IPS DF 6.9 (cell line): Measurements from ENCODE around the gene NPC1.

ENCODE experiments used
- DNase-seq: peaks from one replicate; pipeline ENCODE4 v3.0.0-alpha.2; 2013; ENCODE audit warnings: low read depth, low spot score
- H3K27ac ChIP-seq: one replicate; pipeline ENCODE4 v1.5.1; 2013; ENCODE audit warnings: low read length, control low read depth
- H3K27me3 ChIP-seq: 2 replicates; pipeline ENCODE4 v1.6.1; 2013; ENCODE audit warnings: mild to moderate bottlenecking, low read length; ENCODE audit not compliant: control insufficient read depth, insufficient read depth
- H3K36me3 ChIP-seq: 2 replicates; pipeline ENCODE4 v1.6.1; 2013; ENCODE audit warnings: low read length; ENCODE audit not compliant: control insufficient read depth, insufficient read depth
- H3K4me1 ChIP-seq: 2 replicates; pipeline ENCODE4 v1.6.1; 2013; ENCODE audit warnings: low read length; ENCODE audit not compliant: control insufficient read depth, insufficient read depth
- H3K4me3 ChIP-seq: 2 replicates; pipeline ENCODE4 v1.5.1; 2013; ENCODE audit warnings: mild to moderate bottlenecking, low read length
- H3K9me3 ChIP-seq: 2 replicates; pipeline ENCODE4 v1.6.1; 2013; ENCODE audit warnings: low read length, inconsistent platforms; ENCODE audit not compliant: control insufficient read depth, insufficient read depth
- WGBS: extraction: QIAGEN DNeasy Blood & Tissue Kit; methylation state at CpG from one replicate; pipeline ENCODE4 v1.1.7; 2013; ENCODE audit warnings: mixed read lengths, missing lambda C conversion rate; ENCODE audit not compliant: insufficient read length, insufficient coverage; 5-methylcytosine and 5-hydroxymethylcytosine counted together

NPC1 gene

GRCh38 chr18:23574611-23575308 is 11.5 kb downstream of the NPC1 start:
- Histone ChIP-seq H3K9me3 (no peaks in the 10 kb centered on the region), H3K4me1 (peaks cover 2% of the 10 kb centered on the region; the same call in 1 of the 2 replicates), H3K27ac (no peak overlapping the region), H3K4me3 (no peak overlapping the region), H3K27me3 (no peaks in the 10 kb centered on the region), H3K36me3 (peaks cover 2% of the 10 kb centered on the region; the same call in 1 of the 2 replicates)
- DNase-seq: no peak
- WGBS: no CpG with 5 or more reads among the region's 5 CpGs

GRCh38 chr18:23573626-23574431 is 12.5 kb downstream of the NPC1 start:
- no peak overlapping the region for H3K4me3 ChIP-seq
- H3K27me3 ChIP-seq: no peaks in the 10 kb centered on the region
- no peak for DNase-seq
- peaks cover 2% of the 10 kb centered on the region; the same call in 1 of the 2 replicates for H3K36me3 ChIP-seq
- H3K9me3 ChIP-seq: no peaks in the 10 kb centered on the region
- WGBS: no CpG with 5 or more reads among the region's 6 CpGs
- H3K4me1 ChIP-seq: peaks cover 2% of the 10 kb centered on the region; the same call in 1 of the 2 replicates
- no peak overlapping the region for H3K27ac ChIP-seq

DNA sequence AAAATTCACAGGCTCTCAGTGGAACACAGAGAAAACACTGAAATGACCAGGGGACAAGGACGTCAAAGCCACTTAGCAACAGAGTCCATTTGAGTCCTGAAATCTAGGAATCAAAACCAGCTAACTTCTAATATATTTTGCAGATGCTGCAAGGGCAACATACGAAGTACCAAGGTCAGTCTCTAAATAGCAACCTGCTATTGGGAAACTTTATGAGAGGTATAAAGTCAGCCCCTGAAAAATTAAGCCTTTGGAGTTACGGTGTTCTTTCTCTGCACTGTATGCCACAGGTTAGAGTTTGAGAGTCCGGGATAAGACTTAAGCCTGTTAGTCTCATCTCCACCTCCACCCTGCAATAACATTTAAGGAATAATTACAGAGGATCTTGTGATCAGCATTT is 13.3 kb downstream of the NPC1 start:
- Histone ChIP-seq H3K4me1 (peaks cover 2% of the 10 kb centered on the region; the same call in 1 of the 2 replicates), H3K27me3 (no peaks in the 10 kb centered on the region), H3K27ac (no peak overlapping the region), H3K36me3 (peaks cover 2% of the 10 kb centered on the region; the same call in 1 of the 2 replicates), H3K9me3 (no peaks in the 10 kb centered on the region), H3K4me3 (no peak overlapping the region)
- no CpG with 5 or more reads among the region's 4 CpGs for WGBS
- no peak for DNase-seq

DNA sequence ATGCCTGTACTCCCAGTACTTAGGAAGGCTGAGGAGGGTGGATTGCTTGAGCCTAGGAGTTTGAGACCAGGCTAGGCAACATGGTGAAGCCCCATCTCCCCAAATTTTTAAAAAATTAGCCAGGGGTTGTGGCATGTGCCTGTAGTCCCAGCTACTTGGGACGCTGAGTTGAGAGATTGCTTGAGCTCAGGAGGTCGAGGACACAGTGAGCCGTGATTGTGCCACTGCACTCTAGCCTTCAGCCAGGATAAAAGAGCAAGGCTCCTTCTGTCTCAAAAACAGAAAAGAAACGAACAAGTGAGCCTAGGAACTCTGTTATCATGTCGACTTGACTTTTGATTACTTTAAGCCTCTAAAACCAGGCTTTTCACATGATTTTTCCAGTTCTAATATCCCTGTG is 13.7 kb downstream of the NPC1 start:
- no CpG with 5 or more reads among the region's 5 CpGs for WGBS
- no peak overlapping the region for H3K27ac ChIP-seq

DNA sequence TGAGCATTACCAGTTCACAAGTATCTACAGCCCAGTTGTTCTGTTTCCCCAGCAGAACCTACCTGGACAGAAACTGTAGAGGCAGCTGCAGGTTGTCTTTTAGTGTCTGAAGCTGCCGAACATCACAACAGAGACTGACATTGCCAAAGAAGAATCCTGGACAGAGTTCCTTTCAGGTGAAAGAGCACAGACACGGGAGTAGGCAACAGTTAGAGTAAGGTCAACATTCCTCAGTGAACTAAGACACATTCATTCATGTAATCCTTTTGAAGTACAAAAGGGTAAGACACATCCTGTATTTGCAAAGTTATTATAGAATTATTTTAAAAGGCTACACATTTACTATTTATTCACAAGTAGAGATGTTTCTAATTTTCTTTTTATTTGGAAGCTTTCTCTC is 14.3 kb downstream of the NPC1 start:
- peaks cover 2% of the 10 kb centered on the region; the same call in 1 of the 2 replicates for H3K36me3 ChIP-seq
- no peak overlapping the region for H3K4me3 ChIP-seq
- no CpG with 5 or more reads among the region's 2 CpGs for WGBS
- H3K27ac ChIP-seq: no peak overlapping the region
- no peaks in the 10 kb centered on the region for H3K27me3 ChIP-seq
- peaks cover 2% of the 10 kb centered on the region; the same call in 1 of the 2 replicates for H3K4me1 ChIP-seq
- DNase-seq: no peak
- H3K9me3 ChIP-seq: no peaks in the 10 kb centered on the region

More for the DNA sequence above, 13.7 kb downstream of the NPC1 start:
- DNase-seq: no peak
- Histone ChIP-seq H3K9me3 (no peaks in the 10 kb centered on the region), H3K27me3 (no peaks in the 10 kb centered on the region), H3K4me1 (peaks cover 2% of the 10 kb centered on the region; the same call in 1 of the 2 replicates), H3K36me3 (peaks cover 2% of the 10 kb centered on the region; the same call in 1 of the 2 replicates), H3K4me3 (no peak overlapping the region)

DNA sequence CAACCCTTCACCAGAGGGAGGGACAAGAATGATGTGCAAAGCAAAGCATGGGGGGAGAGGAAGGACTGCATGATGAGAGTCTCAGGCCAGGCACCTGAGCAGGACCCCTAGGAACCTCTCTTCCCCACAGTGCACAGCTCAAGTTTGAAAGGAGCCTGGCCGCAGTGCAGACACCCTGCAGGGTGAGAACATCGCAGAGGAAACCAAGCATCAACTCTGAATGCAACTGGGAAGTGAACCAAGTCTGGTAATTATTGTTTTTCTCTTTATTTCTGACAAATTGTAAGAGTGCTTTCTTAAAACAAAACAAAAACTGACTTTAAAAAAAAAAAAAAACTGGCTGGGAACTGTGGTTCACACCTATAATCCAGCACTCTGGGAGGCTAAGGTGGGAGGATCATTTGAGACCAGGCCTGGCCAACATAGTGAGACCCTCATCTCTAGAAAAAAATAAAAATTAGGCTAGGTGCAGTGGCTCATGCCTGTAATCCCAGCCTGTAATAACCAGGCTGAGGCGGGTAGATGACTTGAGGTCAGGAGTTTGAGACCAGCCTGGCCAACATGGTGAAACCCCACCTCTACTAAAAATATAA is 15.3 kb downstream of the NPC1 start:
- Histone ChIP-seq H3K27ac (no peak overlapping the region), H3K9me3 (no peaks in the 10 kb centered on the region), H3K36me3 (peaks cover 2% of the 10 kb centered on the region; the same call in 1 of the 2 replicates), H3K4me3 (no peak overlapping the region), H3K4me1 (peaks cover 2% of the 10 kb centered on the region; the same call in 1 of the 2 replicates), H3K27me3 (no peaks in the 10 kb centered on the region)
- no CpG with 5 or more reads among the region's 3 CpGs for WGBS
- no peak for DNase-seq

- no peaks in the 10 kb centered on the region for H3K27me3 ChIP-seq
- H3K36me3 ChIP-seq: peaks cover 2% of the 10 kb centered on the region; the same call in 1 of the 2 replicates
Observed at GRCh38 chr18:23569299-23570063, 16.8 kb downstream of the NPC1 start.

GRCh38 chr18:23568281-23569138 is 17.8 kb downstream of the NPC1 start:
- no peak overlapping the region for H3K4me3 ChIP-seq
- no CpG with 5 or more reads among the region's 7 CpGs for WGBS
- H3K36me3 ChIP-seq: peaks cover 2% of the 10 kb centered on the region; the same call in 1 of the 2 replicates
- H3K9me3 ChIP-seq: no peaks in the 10 kb centered on the region
- H3K4me1 ChIP-seq: no peaks in the 10 kb centered on the region
- H3K27ac ChIP-seq: no peak overlapping the region
- no peaks in the 10 kb centered on the region for H3K27me3 ChIP-seq
- no peak for DNase-seq

More at GRCh38 chr18:23569299-23570063, 16.8 kb downstream of the NPC1 start:
- DNase-seq: no peak
- no CpG with 5 or more reads among the region's 5 CpGs for WGBS
- H3K4me1 ChIP-seq: peaks cover 2% of the 10 kb centered on the region; the same call in 1 of the 2 replicates
- H3K4me3 ChIP-seq: no peak overlapping the region
- H3K27ac ChIP-seq: no peak overlapping the region
- H3K9me3 ChIP-seq: no peaks in the 10 kb centered on the region

DNA sequence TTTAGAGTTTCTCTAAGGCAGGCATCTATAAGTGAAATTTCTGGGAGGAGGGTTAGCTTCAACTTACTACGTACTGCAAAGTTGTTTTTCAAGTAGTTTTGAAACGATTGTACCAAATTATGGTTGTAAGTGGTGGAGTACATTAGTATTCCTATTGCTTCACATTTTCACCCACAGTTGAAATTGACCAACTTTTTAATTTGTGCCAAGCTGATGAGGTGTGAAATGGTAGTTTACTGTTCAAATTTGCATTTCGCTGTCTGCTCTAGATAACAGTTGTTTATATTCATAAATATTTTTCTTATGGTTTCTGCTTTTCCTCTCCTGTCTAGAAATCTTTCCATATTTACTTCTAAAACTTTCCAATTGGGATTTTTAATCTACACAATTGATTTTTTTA is 18.6 kb downstream of the NPC1 start:
- no CpG with 5 or more reads among the region's 3 CpGs for WGBS
- no peaks in the 10 kb centered on the region for H3K4me1 ChIP-seq
- peaks cover 5% of the 10 kb centered on the region; the same call in 1 of the 2 replicates for H3K36me3 ChIP-seq
- H3K27me3 ChIP-seq: no peaks in the 10 kb centered on the region
- no peaks in the 10 kb centered on the region for H3K9me3 ChIP-seq
- no peak for DNase-seq
- no peak overlapping the region for H3K27ac ChIP-seq
- H3K4me3 ChIP-seq: no peak overlapping the region
